ENCODE data around the gene PTPN21. TPM values are rescaled to one million over a fixed set of nuclear protein-coding genes. Genes with fewer than 3 reads are reported as not detected.

The PTPN21 gene
- polyA plus RNA-seq, 5 donors, result 21.7 to 30.2 (median 24.6) TPM

GRCh38 chr14:88515499-88516221, 39.1 kb downstream of the PTPN21 start:
- no peak for DNase-seq

GRCh38 chr14:88507208-88507607, 47.6 kb downstream of the PTPN21 start:
- DNase-seq, result no peak

GRCh38 chr14:88505621-88506020, 49.2 kb downstream of the PTPN21 start:
- no peak for DNase-seq

DNA sequence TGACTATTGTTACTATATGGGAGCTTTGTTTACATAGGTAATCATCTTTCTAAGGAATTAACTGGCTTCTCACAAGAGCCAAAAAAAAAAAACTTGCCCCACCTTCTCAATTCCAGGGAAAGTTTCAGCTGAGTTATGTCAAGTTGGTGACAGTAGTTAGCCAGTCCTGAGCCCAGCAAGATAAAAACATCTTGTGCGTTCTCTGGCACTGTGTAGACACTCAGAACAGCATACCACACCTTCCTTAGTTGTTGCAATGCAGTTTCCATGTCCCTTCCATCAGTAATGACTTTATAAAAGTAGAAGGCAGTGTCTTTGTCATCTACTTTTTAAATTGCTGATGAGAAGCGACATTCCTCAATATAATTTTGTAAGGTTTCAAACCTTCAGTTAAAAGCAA, 50.2 kb downstream of the PTPN21 start:
- no peak for DNase-seq

DNA sequence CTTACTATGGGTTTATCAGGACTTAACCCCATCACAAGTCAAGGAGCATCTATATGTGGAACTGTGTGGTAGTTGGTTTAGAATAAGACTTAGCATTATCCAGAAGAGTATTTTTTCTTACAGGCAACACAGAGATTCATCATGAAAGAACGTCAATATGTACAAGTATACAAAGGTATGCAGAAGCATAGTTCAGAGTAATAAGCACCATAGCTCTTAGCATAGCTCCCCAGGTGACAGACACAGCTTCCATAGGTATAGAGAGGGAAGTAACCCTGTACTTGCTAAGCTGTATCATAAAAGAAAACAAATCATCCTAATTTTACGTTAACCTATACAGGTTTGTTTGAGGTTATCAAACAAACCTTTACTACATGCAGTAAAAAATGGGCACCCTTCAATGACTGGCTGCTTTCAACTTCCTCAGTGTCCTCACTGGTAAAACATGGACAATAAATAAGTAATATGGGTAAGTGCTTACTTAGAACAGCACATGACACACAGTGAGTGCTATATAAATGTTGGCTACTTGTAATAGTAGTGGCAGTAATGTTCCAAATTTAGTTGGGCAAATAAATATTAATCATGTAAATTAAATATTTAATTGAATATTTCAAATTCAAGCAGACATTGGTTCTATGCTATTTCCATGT, 50.9 kb downstream of the PTPN21 start:
- no peak for DNase-seq

DNA sequence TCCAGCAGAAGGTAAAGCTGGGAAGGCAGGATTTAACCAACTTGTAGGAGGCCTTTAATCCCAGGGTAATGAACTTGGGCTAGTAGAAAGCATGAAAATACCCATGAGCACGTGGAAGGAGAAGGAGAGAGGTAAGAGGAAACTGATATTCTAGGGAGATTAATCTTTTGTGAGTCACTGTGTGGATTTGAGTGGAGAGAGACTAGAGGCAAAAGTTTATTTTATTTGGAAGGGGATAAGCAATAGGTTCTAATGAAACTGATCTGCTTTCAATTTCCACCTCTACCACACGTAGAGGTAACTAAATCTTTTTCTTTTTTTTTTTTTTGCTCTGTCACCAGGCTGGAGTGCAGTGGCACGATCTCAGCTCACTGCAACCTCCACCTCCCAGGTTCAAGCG, 52.1 kb downstream of the PTPN21 start:
- no peak for DNase-seq

DNA sequence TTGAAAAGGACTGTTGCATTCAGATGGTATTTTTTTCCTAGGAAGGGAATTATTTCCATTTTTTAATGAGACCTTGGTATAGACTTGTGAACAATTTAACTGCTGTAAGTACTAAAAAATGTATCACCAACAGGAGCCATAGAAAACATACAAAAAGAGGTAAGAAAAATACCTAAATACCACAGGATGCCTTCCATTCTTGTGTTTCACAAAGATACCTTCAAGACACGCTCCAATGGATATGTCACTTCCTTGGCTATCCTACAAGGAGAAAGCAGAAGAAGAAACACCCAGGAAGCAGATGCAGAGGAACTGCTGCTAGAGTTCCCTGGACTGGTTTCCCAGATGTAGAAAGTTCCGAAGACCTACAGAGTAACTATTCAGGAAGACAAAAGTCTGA, 54.2 kb downstream of the PTPN21 start:
- no peak for DNase-seq

GRCh38 chr14:88499225-88499624, 55.6 kb downstream of the PTPN21 start:
- no peak for DNase-seq

GRCh38 chr14:88496414-88496813, 58.4 kb downstream of the PTPN21 start:
- no peak for DNase-seq

DNA sequence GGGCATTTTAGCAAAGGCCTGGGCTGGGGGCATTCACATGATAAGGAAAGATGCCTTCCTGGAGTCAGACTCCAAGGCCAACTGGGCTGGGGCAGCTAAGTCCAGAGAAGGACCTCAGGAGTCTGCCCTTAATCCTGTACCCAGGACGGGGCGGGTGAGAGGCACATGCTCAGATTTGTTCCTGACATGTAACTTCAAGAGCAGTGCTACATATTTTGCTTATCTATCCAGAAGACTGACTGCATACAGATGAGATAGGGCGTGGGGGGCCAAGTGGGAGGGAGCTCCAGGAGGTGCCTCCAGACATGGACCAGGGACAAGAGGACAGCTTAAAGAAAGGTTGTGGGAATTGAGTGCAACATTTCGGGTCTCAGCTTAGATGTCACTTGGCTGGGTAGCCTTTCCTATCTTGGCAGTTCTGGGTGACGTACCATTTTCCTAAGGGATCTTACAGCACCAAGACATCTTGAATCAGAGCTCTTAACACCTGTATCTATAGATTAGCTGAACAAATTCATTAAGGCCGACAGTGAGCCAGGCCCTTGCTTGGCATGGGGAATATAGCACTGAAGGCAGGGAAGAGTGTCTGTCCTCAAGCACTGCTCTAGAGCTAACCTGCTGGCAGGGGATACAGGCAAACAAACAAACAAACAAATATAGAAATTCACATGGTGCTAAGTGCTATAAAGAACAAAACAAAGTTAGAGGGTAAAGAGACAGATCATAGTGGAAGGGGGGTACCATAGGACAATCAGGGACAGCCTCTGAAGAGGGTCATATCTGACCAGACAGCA, 61.2 kb downstream of the PTPN21 start:
- no peak for DNase-seq

GRCh38 chr14:88492272-88493089, 62.3 kb downstream of the PTPN21 start:
- DNase-seq, result peak; percentile 46 to 64

- DNase-seq, result no peak
Observed at GRCh38 chr14:88490168-88490567, 64.6 kb downstream of the PTPN21 start.

DNA sequence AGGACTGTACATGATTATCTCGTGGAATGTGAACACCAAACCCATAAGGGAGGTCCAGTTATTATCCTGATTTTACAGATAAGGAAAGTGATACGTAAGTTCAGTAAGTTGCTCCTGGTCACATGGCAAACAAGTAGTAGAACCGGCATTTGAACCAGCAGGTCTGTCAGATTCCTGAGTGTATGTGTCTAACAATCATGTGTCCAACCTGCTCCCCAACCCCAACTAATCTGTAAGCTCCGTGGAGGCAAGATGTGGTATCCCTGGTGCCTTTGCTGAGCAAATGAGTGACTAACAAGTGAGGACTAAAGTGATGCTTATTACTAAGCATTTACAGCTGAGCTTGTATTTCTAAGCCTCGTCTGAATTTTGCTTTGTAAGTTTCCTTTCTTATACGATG, 65.9 kb downstream of the PTPN21 start:
- DNase-seq, result no peak

DNA sequence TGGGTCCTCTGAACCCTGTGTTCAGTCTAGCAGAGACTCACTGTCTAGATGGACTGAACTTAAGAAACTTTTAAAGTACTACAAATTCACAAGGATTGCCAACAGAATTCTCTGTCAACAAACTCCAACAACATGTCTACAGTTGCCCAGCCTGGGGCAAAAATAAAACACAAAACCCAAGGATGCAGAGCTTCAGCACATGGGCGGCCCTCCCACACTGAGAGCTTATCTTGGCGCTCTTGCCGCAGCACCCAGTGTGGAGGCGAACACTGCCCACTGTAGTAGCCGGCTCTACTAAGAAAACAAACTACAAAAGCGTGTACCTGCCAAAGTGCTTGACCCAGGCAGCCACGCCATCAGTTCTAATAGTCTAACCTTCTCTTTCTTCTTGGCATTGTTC, 66.7 kb downstream of the PTPN21 start:
- no peak for DNase-seq

DNA sequence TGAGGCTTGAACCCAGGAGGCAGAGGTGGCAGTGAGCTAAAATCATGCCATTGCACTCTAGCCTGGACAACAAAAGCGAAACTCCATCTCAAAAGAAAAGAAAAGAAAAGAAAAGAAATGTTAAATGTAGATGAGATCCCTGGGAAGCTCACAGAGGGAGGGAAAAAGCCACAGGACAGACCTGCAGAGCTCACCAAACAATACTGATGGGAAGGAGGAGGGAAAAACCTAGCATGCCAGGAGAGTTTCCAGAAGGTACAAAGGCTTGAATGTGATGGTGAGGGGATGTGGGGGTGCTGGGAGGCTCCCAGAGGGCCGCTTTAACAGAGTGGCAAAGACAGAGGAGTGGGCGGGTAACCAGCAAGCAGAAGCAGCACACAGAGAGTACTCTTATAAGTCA, 72.3 kb downstream of the PTPN21 start:
- DNase-seq, result no peak

- peak in 1 of 2 donors; percentile 13 for DNase-seq
Observed at GRCh38 chr14:88481794-88482193, 73.0 kb downstream of the PTPN21 start.

DNA sequence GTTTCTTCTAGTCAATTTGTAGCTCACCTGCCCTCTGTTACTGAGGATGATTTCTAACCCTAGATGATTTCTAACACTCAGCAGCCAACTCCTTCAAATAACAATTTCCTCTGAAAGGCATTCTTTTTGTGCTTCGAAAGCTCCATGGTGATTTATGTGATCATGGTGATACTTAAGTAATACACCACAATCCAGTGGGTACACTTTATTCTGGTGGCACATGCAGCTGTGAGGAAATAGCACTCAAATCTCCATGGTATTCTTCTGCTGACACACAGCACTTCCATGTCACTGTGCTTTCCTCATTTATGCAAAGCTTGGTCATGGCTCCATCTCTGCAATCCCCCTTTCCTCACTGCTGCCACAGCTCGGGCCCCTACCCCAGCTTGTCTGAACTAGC, 73.7 kb downstream of the PTPN21 start:
- DNase-seq, result no peak

GRCh38 chr14:88479574-88479987, 75.2 kb downstream of the PTPN21 start:
- no peak for DNase-seq

GRCh38 chr14:88478931-88479330, 75.9 kb downstream of the PTPN21 start:
- no peak for DNase-seq

DNA sequence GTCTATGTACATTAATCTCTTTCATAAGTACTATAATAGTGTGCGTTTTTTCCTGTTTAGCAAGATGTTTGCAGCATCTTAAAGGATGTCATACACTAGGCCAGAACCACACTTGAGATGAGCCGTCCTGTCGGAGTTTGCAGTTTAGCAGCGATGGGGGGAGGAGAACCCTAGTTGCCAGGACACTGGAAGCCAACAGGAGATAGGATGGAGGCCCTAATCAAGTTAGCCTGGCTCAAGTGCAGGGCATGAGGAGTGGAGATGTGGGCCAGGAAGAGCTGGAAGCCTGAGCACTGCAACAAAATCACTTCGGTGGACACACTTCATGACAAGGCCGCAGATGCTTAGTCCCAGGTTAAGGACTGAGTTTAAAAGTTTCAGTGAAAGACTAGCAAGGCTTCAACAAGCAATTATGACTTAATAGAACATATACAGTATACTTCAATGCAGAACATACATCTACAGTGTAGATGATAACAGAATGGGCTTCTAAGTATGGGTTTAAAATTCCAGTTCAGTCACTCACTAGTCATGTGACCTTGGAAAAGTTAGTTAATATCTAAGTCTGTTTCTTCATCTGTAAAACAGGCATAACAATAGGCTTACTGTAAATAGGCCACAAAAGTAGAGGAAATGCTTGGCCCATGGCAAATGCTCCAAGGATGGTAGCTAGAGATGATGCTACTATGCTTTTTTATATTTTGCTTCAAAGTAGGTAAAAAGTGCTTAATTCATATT, 77.1 kb downstream of the PTPN21 start:
- no peak for DNase-seq

GRCh38 chr14:88476825-88477224, 78.0 kb downstream of the PTPN21 start:
- DNase-seq, result no peak

Measured in right lung (tissue), 5 donors.